ENCODE measurements around the gene ADAT1. TPM values are rescaled to one million over a fixed set of nuclear protein-coding genes. Genes with fewer than 3 reads are reported as not detected.

Gene ADAT1
- total and polyA plus RNA-seq, 2 of the 13 experiments (the other 11 are each of a cell fraction or from before 2014, with no cell fraction given), result 18.4 to 40.8 TPM

GRCh38 chr16:75579281-75579834 is 43.7 kb downstream of the ADAT1 start:
- ChIA-PET CTCF (ENCODE audit: low intra/inter-chr PET ratio, low total read pairs) (no interaction called here), POLR2A (no interaction called here)
- no peaks in the 10 kb centered on the region for H3K9me3 ChIP-seq (ENCODE audit: low read length)
- DNase-seq (ENCODE audit: low spot score), result no peak
- H2AFZ ChIP-seq (ENCODE audit: low read length), result no peak overlapping the region
- no peak overlapping the region for H3K27ac ChIP-seq (ENCODE audit: extremely low read length, insufficient read depth, low read length)
- H3K27me3 ChIP-seq (ENCODE audit: control insufficient read depth in 1 of 2, insufficient read depth in 2 of 2, low read length in 2 of 2), result no peaks in the 10 kb centered on the region
- TSS peak; percentile 28 for BruUV-seq (replicated peaks)
- no peak overlapping the region for H3K4me3 ChIP-seq (replicated peaks in 1 of 3; ENCODE audit: insufficient read depth in 1 of 3, low read depth in 2 of 3, low read length in 3 of 3)
- FAIRE-seq, result no peak
- in situ Hi-C loops (cut with HindIII; ENCODE audit: extremely low pct_ligation_motif_present, low pct_unique_long_range_greater_than_20kb), result no loop called here
- no peaks in the 10 kb centered on the region for H3K79me2 ChIP-seq (ENCODE audit: insufficient read depth, low read length)
- no peaks in the 10 kb centered on the region for H4K20me1 ChIP-seq (ENCODE audit: insufficient read depth, low read length)
- no peaks in the 10 kb centered on the region for H3K4me1 ChIP-seq (ENCODE audit: insufficient read depth, low read length)
- intact Hi-C loops (cut with micrococcal nuclease; ENCODE audit: unreplicated experiment), result no loop called here
- ATAC-seq, result no peak
- peaks cover 11 to 43% of the 10 kb centered on the region in 2 experiments for H3K36me3 ChIP-seq (replicated peaks in 1 of 2; ENCODE audit: control insufficient read depth in 1 of 2, insufficient read depth in 2 of 2, low read length in 2 of 2)
- WGBS (ENCODE audit: low lambda C conversion rate), result 89% methylated on average over 7 of the region's 7 CpGs
- TF ChIP-seq PBX2 (CRISPR knock-in tag; IDR thresholded peaks at IDR 0.05) (no peak), TBP (CRISPR knock-in tag; IDR thresholded peaks at IDR 0.05) (no peak), HNF1A (IDR thresholded peaks at IDR 0.05; ENCODE audit: low read depth) (no peak), HNF1A (CRISPR knock-in tag; IDR thresholded peaks at IDR 0.05; ENCODE audit: borderline replicate concordance) (no peak), FIP1L1 (IDR thresholded peaks at IDR 0.05; ENCODE audit: borderline replicate concordance, insufficient read depth, low read depth, low read length) (no peak), CEBPZ (IDR thresholded peaks at IDR 0.05; ENCODE audit: low read length) (no peak), CBX1 (IDR thresholded peaks at IDR 0.05; ENCODE audit: low read depth) (no peak), PAX8 (CRISPR knock-in tag; IDR thresholded peaks at IDR 0.05; ENCODE audit: borderline replicate concordance) (no peak), MEIS2 (CRISPR knock-in tag; IDR thresholded peaks at IDR 0.05) (no peak), ZNF121 (CRISPR knock-in tag; IDR thresholded peaks at IDR 0.05) (no peak), ZFP1 (CRISPR knock-in tag; IDR thresholded peaks at IDR 0.05) (no peak), ZNF510 (CRISPR knock-in tag; IDR thresholded peaks at IDR 0.05; ENCODE audit: low read depth) (no peak)
- no peak overlapping the region for H3K9ac ChIP-seq (ENCODE audit: insufficient read depth, low read depth, low read length)
- H3K4me2 ChIP-seq (ENCODE audit: low read depth, low read length), result no peak overlapping the region
